ENCODE measurements around the gene MEN1.

- TF ChIP-seq GLIS2 (tag by site-specific recombination; IDR thresholded peaks at IDR 0.05) (no peak), ZNF692 (tag by site-specific recombination; IDR thresholded peaks at IDR 0.05) (no peak), RBAK (tag by site-specific recombination; IDR thresholded peaks at IDR 0.05) (no peak), CTCF (tag by site-specific recombination; IDR thresholded peaks at IDR 0.05) (no peak), PRDM4 (tag by site-specific recombination; IDR thresholded peaks at IDR 0.05) (no peak), ZNF274 (IDR thresholded peaks at IDR 0.05; ENCODE audit: low read length) (no peak), ZNF274 (tag by site-specific recombination; IDR thresholded peaks at IDR 0.05; ENCODE audit: borderline replicate concordance) (no peak), ZNF362 (tag by site-specific recombination; IDR thresholded peaks at IDR 0.05) (no peak), ZNF184 (tag by site-specific recombination; IDR thresholded peaks at IDR 0.05) (no peak), YY2 (tag by site-specific recombination; IDR thresholded peaks at IDR 0.05) (no peak), ZSCAN16 (tag by site-specific recombination; IDR thresholded peaks at IDR 0.05) (no peak)
Measured at GRCh38 chr11:64755681-64756361, 54.5 kb downstream of the MEN1 start.

Measured in HEK293 (cell line).